Stimulated activated naive CD8-positive, alpha-beta T cell treated with anti-CD3 and anti-CD28 coated beads, Interleukin-15, Interleukin-2, amounts not matched to agents 100 ng/mL and 50 ng/mL, for 24 hours (primary cell): ENCODE measurements around the gene OR4F15.
"Not testable (repeated sequence)": the region's sequence is repeated elsewhere in the genome, so short reads cannot be mapped to it uniquely, and the experiment has no call there.

Experiments
- H3K27ac Mint-ChIP-seq: one replicate; pipeline ENCODE4 v1.8.0; 2021; ENCODE audit warnings: mild to moderate bottlenecking, mixed read lengths
- H3K27me3 Mint-ChIP-seq: one replicate; pipeline ENCODE4 v1.8.0; 2021; ENCODE audit warnings: mixed read lengths
- H3K36me3 Mint-ChIP-seq: one replicate; pipeline ENCODE4 v1.8.0; 2021; ENCODE audit warnings: low read depth, mixed read lengths
- H3K4me1 Mint-ChIP-seq: one replicate; pipeline ENCODE4 v1.8.0; 2021; ENCODE audit warnings: low read depth, mixed read lengths
- H3K4me3 Mint-ChIP-seq: one replicate; pipeline ENCODE4 v1.8.0; 2021; ENCODE audit warnings: mild to moderate bottlenecking, mixed read lengths
- H3K9me3 Mint-ChIP-seq: one replicate; pipeline ENCODE4 v1.8.0; 2021; ENCODE audit warnings: mixed read lengths

OR4F15 gene

DNA sequence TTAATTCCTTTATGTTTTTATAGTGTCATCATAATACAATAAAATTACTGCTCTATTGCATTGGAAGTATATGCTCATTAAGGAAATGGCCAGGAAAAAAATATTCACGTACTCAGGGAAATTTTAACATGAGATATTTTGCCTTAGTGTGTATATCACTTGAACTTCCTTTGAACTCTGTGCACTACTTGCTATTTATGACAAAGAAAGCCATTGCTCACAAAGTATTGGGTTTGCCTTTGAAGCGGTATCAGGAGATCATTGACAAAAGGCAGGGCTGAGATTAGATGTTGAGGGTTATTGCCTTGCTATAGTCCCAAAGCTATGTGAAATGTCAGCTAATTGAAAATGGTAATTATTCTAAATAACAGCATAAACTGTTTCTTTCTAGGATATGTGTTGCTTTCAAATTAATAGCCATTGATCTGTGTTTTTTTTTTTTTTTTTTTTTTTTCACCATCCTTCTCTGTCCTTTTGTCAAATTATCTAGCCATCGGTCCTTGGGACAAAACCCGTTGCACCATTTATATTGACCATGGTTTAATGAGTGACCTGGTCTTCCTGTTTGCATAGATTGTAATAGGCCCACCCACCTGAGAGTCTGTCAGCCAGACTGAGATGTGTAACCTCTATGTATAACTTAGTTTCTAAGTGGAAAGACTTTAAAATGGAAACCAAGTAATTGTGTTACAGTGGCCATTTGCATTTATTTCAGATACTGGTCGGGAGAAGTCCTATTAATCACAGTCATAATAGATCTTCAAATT lies 23.3 kb upstream of the OR4F15 start:
- not testable (repeated sequence) for H3K36me3 Mint-ChIP-seq, H3K4me3 Mint-ChIP-seq, H3K9me3 Mint-ChIP-seq, H3K4me1 Mint-ChIP-seq, H3K27ac Mint-ChIP-seq
- peaks cover 35% of the 10 kb centered on the region for H3K27me3 Mint-ChIP-seq

DNA sequence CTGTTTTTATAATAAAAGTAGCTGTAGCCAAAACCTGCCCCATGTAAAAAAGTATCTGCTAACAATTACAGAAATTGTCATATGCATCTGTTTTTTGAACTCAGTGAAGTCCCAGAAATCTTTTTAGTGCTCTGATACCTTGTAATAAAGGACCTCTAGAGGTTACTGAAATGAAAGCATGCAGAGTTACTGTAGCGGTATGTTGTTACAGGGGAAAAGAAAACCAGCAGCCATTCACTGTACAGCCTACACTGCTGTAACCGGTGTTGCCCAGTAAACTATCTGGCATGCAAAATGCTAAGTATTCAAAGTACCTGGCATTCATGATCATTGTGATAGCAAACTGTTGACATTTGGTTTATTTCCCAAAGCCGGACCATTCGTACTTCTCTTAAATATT lies 21.3 kb upstream of the OR4F15 start:
- H3K4me1 Mint-ChIP-seq, H3K9me3 Mint-ChIP-seq, H3K36me3 Mint-ChIP-seq, H3K4me3 Mint-ChIP-seq, H3K27ac Mint-ChIP-seq: not testable (repeated sequence)
- H3K27me3 Mint-ChIP-seq: peaks cover 27% of the 10 kb centered on the region

GRCh38 chr15:101793981-101794380 lies 18.0 kb upstream of the OR4F15 start:
- not testable (repeated sequence) for H3K9me3 Mint-ChIP-seq, H3K36me3 Mint-ChIP-seq, H3K4me1 Mint-ChIP-seq, H3K27ac Mint-ChIP-seq, H3K4me3 Mint-ChIP-seq
- H3K27me3 Mint-ChIP-seq: peaks cover 25% of the 10 kb centered on the region

GRCh38 chr15:101795455-101795854 lies 16.5 kb upstream of the OR4F15 start:
- peaks cover 17% of the 10 kb centered on the region for H3K27me3 Mint-ChIP-seq
- no peaks in the 10 kb centered on the region for H3K36me3 Mint-ChIP-seq
- no peaks in the 10 kb centered on the region for H3K9me3 Mint-ChIP-seq
- no peak overlapping the region for H3K4me3 Mint-ChIP-seq
- no peaks in the 10 kb centered on the region for H3K4me1 Mint-ChIP-seq
- no peak overlapping the region for H3K27ac Mint-ChIP-seq

DNA sequence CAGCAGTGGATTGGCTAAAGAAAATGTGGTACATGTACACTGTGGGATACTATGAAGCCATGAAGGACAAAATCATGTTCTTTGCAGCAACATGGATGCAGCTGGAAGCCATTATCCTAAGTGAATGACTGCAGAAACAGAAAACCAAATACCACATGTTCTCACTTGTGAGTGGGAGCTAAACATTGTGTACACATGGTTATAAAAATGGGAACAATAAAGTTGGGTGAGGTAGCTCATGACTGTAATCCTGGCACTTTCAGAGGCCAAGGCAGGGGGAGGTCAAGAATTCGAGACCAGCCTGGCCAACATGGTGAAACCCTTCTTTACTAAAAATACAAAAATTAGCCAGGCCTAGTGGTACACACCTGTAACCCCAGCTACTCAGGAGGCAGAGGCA lies 12.3 kb upstream of the OR4F15 start:
- Mint-ChIP-seq H3K9me3 (no peaks in the 10 kb centered on the region), H3K27me3 (peaks cover 16% of the 10 kb centered on the region), H3K4me3 (no peak overlapping the region), H3K36me3 (no peaks in the 10 kb centered on the region), H3K4me1 (no peaks in the 10 kb centered on the region), H3K27ac (no peak overlapping the region)

DNA sequence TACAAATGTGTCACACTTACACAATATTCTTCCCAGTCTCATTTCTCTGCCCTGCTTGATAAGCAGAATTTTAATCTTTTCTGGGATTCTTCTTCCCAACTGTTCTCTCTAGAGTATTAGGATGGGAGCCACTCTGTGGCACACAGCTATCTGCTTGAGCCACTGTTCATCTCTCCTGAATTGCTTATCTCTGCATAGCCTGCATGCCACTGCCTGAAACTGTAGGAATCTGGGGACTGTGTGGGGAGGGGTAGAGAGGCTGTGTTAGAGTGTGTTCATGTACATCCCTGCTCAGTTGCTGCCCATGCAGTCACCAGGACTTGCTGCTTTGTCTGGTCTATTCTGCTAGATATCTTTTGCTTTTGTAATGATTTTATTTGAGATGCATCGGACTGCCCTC lies 11.0 kb upstream of the OR4F15 start:
- Mint-ChIP-seq H3K27me3 (peaks cover 26% of the 10 kb centered on the region), H3K27ac (no peak overlapping the region), H3K4me3 (no peak overlapping the region), H3K9me3 (no peaks in the 10 kb centered on the region), H3K36me3 (no peaks in the 10 kb centered on the region), H3K4me1 (no peaks in the 10 kb centered on the region)

GRCh38 chr15:101803209-101803608 lies 8.8 kb upstream of the OR4F15 start, which contains the start of gene OR4F6:
Gene OR4F6, plus strand, starts transcription at chr15:101803509. Its CDS starts 2,211 bp downstream, at chr15:101805720.
- Mint-ChIP-seq H3K4me3 (no peak within 1 kb of the TSS), H3K27me3 (peaks cover 25% of the 10 kb centered on the region), H3K36me3 (no peaks in the 10 kb centered on the region), H3K4me1 (no peaks in the 10 kb centered on the region), H3K9me3 (no peaks in the 10 kb centered on the region), H3K27ac (no peak within 1 kb of the TSS)

DNA sequence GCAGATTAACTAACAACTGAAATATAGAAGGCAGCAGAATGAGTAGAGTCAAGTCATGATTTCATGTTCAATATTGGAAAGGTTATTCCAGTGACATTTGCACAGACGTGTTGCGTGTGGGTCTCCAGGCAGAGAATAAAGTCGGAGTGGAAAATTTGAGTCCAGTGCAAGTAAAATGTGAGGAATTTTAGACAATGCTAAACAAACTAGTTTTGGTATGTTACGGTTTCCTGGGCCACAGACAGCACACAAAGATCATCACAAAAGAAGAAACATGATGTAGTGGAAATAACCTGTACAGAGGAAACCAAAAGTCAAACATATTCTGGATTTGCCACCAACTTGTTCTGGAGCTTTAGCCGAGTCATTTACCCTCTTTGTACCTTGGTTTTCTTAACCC lies 8.3 kb upstream of the OR4F15 start:
- Mint-ChIP-seq H3K27ac (no peak overlapping the region), H3K27me3 (peaks cover 23% of the 10 kb centered on the region), H3K4me3 (no peak overlapping the region), H3K9me3 (no peaks in the 10 kb centered on the region), H3K4me1 (no peaks in the 10 kb centered on the region), H3K36me3 (no peaks in the 10 kb centered on the region)

- Mint-ChIP-seq H3K4me1 (no peaks in the 10 kb centered on the region), H3K27ac (no peak overlapping the region), H3K27me3 (peaks cover 25% of the 10 kb centered on the region), H3K9me3 (no peaks in the 10 kb centered on the region), H3K4me3 (no peak overlapping the region), H3K36me3 (no peaks in the 10 kb centered on the region)
Measured at GRCh38 chr15:101804375-101804774, 7.6 kb upstream of the OR4F15 start.

DNA sequence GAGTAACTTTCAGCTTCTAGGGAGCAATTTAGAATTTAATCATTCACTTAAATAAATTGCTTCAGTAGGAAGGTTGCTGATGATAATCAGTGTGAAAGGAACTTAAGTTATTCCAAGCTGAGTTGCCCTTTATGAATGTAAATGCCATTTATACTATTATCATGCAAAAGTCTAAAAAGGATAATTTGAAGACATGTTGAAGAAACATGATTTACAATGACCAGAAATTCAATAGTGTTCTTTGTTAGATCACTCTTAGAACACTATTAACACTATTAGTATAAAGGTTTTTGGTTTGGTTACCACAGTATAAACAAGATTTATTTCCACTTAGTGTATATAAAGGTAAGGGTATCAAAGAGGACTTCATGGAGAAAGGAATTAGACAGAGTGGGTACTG lies 7.1 kb upstream of the OR4F15 start:
- no peak overlapping the region for H3K27ac Mint-ChIP-seq
- H3K4me3 Mint-ChIP-seq: no peak overlapping the region
- H3K9me3 Mint-ChIP-seq: no peaks in the 10 kb centered on the region
- no peaks in the 10 kb centered on the region for H3K4me1 Mint-ChIP-seq
- H3K27me3 Mint-ChIP-seq: peaks cover 30% of the 10 kb centered on the region
- no peaks in the 10 kb centered on the region for H3K36me3 Mint-ChIP-seq

- Mint-ChIP-seq H3K36me3 (no peaks in the 10 kb centered on the region), H3K9me3 (no peaks in the 10 kb centered on the region), H3K27me3 (peaks cover 37% of the 10 kb centered on the region), H3K4me1 (no peaks in the 10 kb centered on the region), H3K4me3 (no peak overlapping the region), H3K27ac (no peak overlapping the region)
Measured at GRCh38 chr15:101805605-101806345, 6.2 kb upstream of the OR4F15 start.

DNA sequence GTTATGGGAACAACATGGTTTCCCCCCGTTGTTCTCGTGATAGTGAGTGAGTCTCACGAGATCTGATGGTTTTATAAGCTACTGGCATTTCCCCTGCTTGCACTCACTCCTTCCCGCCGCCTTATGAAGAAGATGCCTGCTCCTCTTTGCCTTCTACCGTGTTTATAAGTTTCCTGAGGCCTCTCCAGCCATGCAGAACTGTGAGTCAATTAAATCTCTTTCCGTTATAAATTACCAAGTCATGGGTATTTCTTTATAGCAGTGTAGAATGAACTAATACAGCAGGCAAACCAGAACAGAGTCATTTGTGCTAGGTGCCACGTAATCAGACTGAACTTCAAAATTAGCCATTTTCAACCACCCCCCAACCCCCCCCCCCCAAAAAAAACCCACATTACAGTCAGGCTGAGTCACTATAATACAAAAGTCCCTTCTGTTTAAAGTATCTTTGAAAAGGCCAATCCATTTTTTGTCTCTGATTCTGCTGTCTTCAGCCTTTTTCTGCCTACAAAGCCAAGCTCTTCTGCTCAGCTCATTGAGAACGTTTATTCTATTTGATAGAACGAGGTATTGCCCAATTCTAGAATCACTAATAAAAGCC lies 4.6 kb upstream of the OR4F15 start:
- no peak overlapping the region for H3K4me3 Mint-ChIP-seq
- H3K27me3 Mint-ChIP-seq: peaks cover 49% of the 10 kb centered on the region
- H3K36me3 Mint-ChIP-seq: no peaks in the 10 kb centered on the region
- no peaks in the 10 kb centered on the region for H3K9me3 Mint-ChIP-seq
- no peak overlapping the region for H3K27ac Mint-ChIP-seq
- H3K4me1 Mint-ChIP-seq: no peaks in the 10 kb centered on the region

- H3K36me3 Mint-ChIP-seq: no peaks in the 10 kb centered on the region
Measured at GRCh38 chr15:101808201-101808600, 3.8 kb upstream of the OR4F15 start.

GRCh38 chr15:101810456-101810855 lies 1.5 kb upstream of the OR4F15 start:
- Mint-ChIP-seq H3K4me1 (no peaks in the 10 kb centered on the region), H3K27ac (no peak overlapping the region), H3K36me3 (no peaks in the 10 kb centered on the region), H3K9me3 (no peaks in the 10 kb centered on the region), H3K27me3 (peaks cover 55% of the 10 kb centered on the region), H3K4me3 (no peak overlapping the region)

More at GRCh38 chr15:101808201-101808600, 3.8 kb upstream of the OR4F15 start:
- Mint-ChIP-seq H3K4me1 (no peaks in the 10 kb centered on the region), H3K27ac (no peak overlapping the region), H3K27me3 (peaks cover 54% of the 10 kb centered on the region), H3K9me3 (no peaks in the 10 kb centered on the region), H3K4me3 (no peak overlapping the region)

GRCh38 chr15:101810876-101811275 lies 1.1 kb upstream of the OR4F15 start:
- Mint-ChIP-seq H3K9me3 (no peaks in the 10 kb centered on the region), H3K27me3 (peaks cover 53% of the 10 kb centered on the region), H3K4me1 (no peaks in the 10 kb centered on the region), H3K36me3 (no peaks in the 10 kb centered on the region), H3K27ac (no peak overlapping the region), H3K4me3 (no peak overlapping the region)
